ENCODE results near the gene LPP. TPM values are rescaled to one million over a fixed set of nuclear protein-coding genes. Genes with fewer than 3 reads are reported as not detected.

Gene LPP
- total RNA-seq, 5 donors from 2014 or later (not counting 1 experiment from before 2014, with no cell fraction given) = 23.8 to 82.6 (median 39.3) TPM

- no peak overlapping the region for H3K4me3 Mint-ChIP-seq
- Histone ChIP-seq H3K36me3 (ENCODE audit: control insufficient read depth in 2 of 2, extremely low read depth in 1 of 2, insufficient read depth in 1 of 2, low read length in 1 of 2) (no peaks in the 10 kb centered on the region), H3K27me3 (replicated peaks in 1 of 2; ENCODE audit: control insufficient read depth in 2 of 2, extremely low read depth in 1 of 2, insufficient read depth in 2 of 2, low read length in 1 of 2) (no peaks in the 10 kb centered on the region), H3K4me1 (ENCODE audit: control insufficient read depth in 1 of 2, extremely low read depth in 1 of 2, insufficient read depth in 2 of 2, low read length in 2 of 2) (peaks cover 0 to under 1% of the 10 kb centered on the region in 2 experiments), H3K27ac (ENCODE audit: low read length) (no peak overlapping the region), H3K4me3 (ENCODE audit: control insufficient read depth in 1 of 2, extremely low read depth in 1 of 2, low read length in 1 of 2) (no peak overlapping the region), H3K9me3 (no peaks in the 10 kb centered on the region)
- no peaks in the 10 kb centered on the region for H3K9me3 Mint-ChIP-seq
- peaks cover 6 to 21% (median 7%) of the 10 kb centered on the region in 3 donors for H3K4me1 Mint-ChIP-seq
- peaks cover 19% of the 10 kb centered on the region for H3K36me3 Mint-ChIP-seq
- ChIA-PET CTCF (interaction anchor here in 1 of 2 donors (0.5 kb wide), 1 partner anchor 603 kb away, joined by 3 read pairs; no protein-coding TSS in a partner anchor), POLR2A (interaction anchor here in 1 of 2 donors (0.6 kb wide), 1 partner anchor 10 kb away, joined by 6 read pairs; no protein-coding TSS in a partner anchor)
- H3K27ac Mint-ChIP-seq = no peak overlapping the region
- 61% methylated on average over 3 of the region's 6 CpGs for WGBS (ENCODE audit: insufficient coverage)
- DNase-seq (no peak), ATAC-seq (replicated peaks in 1 of 4) (no peak)
- no peaks in the 10 kb centered on the region for H3K27me3 Mint-ChIP-seq
These were observed 124.9 kb downstream of the LPP start for GRCh38 chr3:188278717-188279324.

GRCh38 chr3:188279502-188280335 lies 125.8 kb downstream of the LPP start:
- no peak overlapping the region for H3K27ac Mint-ChIP-seq
- DNase-seq (peak in 1 of 35 experiments; percentile 12), ATAC-seq (replicated peaks in 1 of 4) (no peak)
- H3K4me1 Mint-ChIP-seq = peaks cover 15 to 30% (median 15%) of the 10 kb centered on the region in 3 donors
- no peaks in the 10 kb centered on the region for H3K9me3 Mint-ChIP-seq
- 78% methylated on average over 5 of the region's 7 CpGs for WGBS (ENCODE audit: insufficient coverage)
- H3K4me1 ChIP-seq (ENCODE audit: control insufficient read depth in 1 of 2, extremely low read depth in 1 of 2, insufficient read depth in 2 of 2, low read length in 2 of 2) = peaks cover 3 to 9% of the 10 kb centered on the region in 2 experiments
- CTCF ChIA-PET = interaction anchor here (0.5 to 1.8 kb wide), 2 partner anchors 539 to 602 kb away, joined by 3 to 8 read pairs; no protein-coding TSS in a partner anchor
- H3K4me3 ChIP-seq (ENCODE audit: control insufficient read depth in 1 of 2, extremely low read depth in 1 of 2, low read length in 1 of 2) = no peak overlapping the region
- POLR2A ChIA-PET = interaction anchor here (0.6 to 1.1 kb wide), 3 partner anchors 11 to 559 kb away, joined by 3 to 6 read pairs (median 6); partner anchors contain the start of gene BCL6 (in 1 of the 2)
- H3K36me3 Mint-ChIP-seq = peaks cover 16% of the 10 kb centered on the region
- H3K27me3 Mint-ChIP-seq = no peaks in the 10 kb centered on the region
- no peak overlapping the region for H3K27ac ChIP-seq (ENCODE audit: low read length)
- no peak overlapping the region for H3K4me3 Mint-ChIP-seq
- no peaks in the 10 kb centered on the region for H3K9me3 ChIP-seq
- no peaks in the 10 kb centered on the region for H3K27me3 ChIP-seq (replicated peaks in 1 of 2; ENCODE audit: control insufficient read depth in 2 of 2, extremely low read depth in 1 of 2, insufficient read depth in 2 of 2, low read length in 1 of 2)
- H3K36me3 ChIP-seq (ENCODE audit: control insufficient read depth in 2 of 2, extremely low read depth in 1 of 2, insufficient read depth in 1 of 2, low read length in 1 of 2) = no peaks in the 10 kb centered on the region

GRCh38 chr3:188280627-188281026 lies 126.7 kb downstream of the LPP start:
- WGBS (ENCODE audit: insufficient coverage) = 93% methylated on average over 5 of the region's 5 CpGs
- ChIA-PET POLR2A (interaction anchor here (0.6 to 1.1 kb wide), 4 partner anchors 285 to 560 kb away, joined by 3 to 6 read pairs (median 4); partner anchors contain the start of gene BCL6 (in 1 of the 2)), CTCF (interaction anchor here (0.6 to 1.8 kb wide), 2 partner anchors 88 to 540 kb away, joined by 3 to 8 read pairs; no protein-coding TSS in a partner anchor)
- no peak overlapping the region for H3K4me3 Mint-ChIP-seq
- peaks cover 17% of the 10 kb centered on the region for H3K36me3 Mint-ChIP-seq
- DNase-seq (no peak), ATAC-seq (replicated peaks in 1 of 4) (no peak)
- peaks cover 21 to 37% (median 22%) of the 10 kb centered on the region in 3 donors for H3K4me1 Mint-ChIP-seq
- no peaks in the 10 kb centered on the region for H3K27me3 ChIP-seq (replicated peaks in 1 of 2; ENCODE audit: control insufficient read depth in 2 of 2, extremely low read depth in 1 of 2, insufficient read depth in 2 of 2, low read length in 1 of 2)
- no peaks in the 10 kb centered on the region for H3K9me3 Mint-ChIP-seq
- H3K4me1 ChIP-seq (ENCODE audit: control insufficient read depth in 1 of 2, extremely low read depth in 1 of 2, insufficient read depth in 2 of 2, low read length in 2 of 2) = peaks cover 3 to 12% of the 10 kb centered on the region in 2 experiments
- H3K36me3 ChIP-seq (ENCODE audit: control insufficient read depth in 2 of 2, extremely low read depth in 1 of 2, insufficient read depth in 1 of 2, low read length in 1 of 2) = no peaks in the 10 kb centered on the region
- H3K27ac ChIP-seq (ENCODE audit: low read length) = no peak overlapping the region
- H3K27ac Mint-ChIP-seq = no peak overlapping the region
- no peak overlapping the region for H3K4me3 ChIP-seq (ENCODE audit: control insufficient read depth in 1 of 2, extremely low read depth in 1 of 2, low read length in 1 of 2)
- H3K9me3 ChIP-seq = no peaks in the 10 kb centered on the region
- no peaks in the 10 kb centered on the region for H3K27me3 Mint-ChIP-seq

- H3K27me3 Mint-ChIP-seq = no peaks in the 10 kb centered on the region
- H3K36me3 Mint-ChIP-seq = peaks cover 19% of the 10 kb centered on the region
- Histone ChIP-seq H3K27ac (ENCODE audit: low read length) (no peak overlapping the region), H3K9me3 (no peaks in the 10 kb centered on the region), H3K27me3 (replicated peaks in 1 of 2; ENCODE audit: control insufficient read depth in 2 of 2, extremely low read depth in 1 of 2, insufficient read depth in 2 of 2, low read length in 1 of 2) (no peaks in the 10 kb centered on the region), H3K36me3 (ENCODE audit: control insufficient read depth in 2 of 2, extremely low read depth in 1 of 2, insufficient read depth in 1 of 2, low read length in 1 of 2) (no peaks in the 10 kb centered on the region), H3K4me3 (ENCODE audit: control insufficient read depth in 1 of 2, extremely low read depth in 1 of 2, low read length in 1 of 2) (no peak overlapping the region), H3K4me1 (ENCODE audit: control insufficient read depth in 1 of 2, extremely low read depth in 1 of 2, insufficient read depth in 2 of 2, low read length in 2 of 2) (peaks cover 3 to 12% of the 10 kb centered on the region in 2 experiments)
- CTCF ChIA-PET = interaction anchor here in 1 of 2 donors (0.6 kb wide), 1 partner anchor 987 kb away, joined by 4 read pairs; no protein-coding TSS in a partner anchor
- DNase-seq (no peak), ATAC-seq (replicated peaks in 1 of 4) (no peak)
- H3K4me1 Mint-ChIP-seq = peaks cover 21 to 38% (median 27%) of the 10 kb centered on the region in 3 donors
- POLR2A ChIA-PET = interaction anchor here in 1 of 2 donors (0.6 kb wide), 1 partner anchor 1199 kb away, joined by 3 read pairs; no protein-coding TSS in a partner anchor
- H3K27ac Mint-ChIP-seq = no peak overlapping the region
- H3K9me3 Mint-ChIP-seq = no peaks in the 10 kb centered on the region
- H3K4me3 Mint-ChIP-seq = no peak overlapping the region
These were observed 128.9 kb downstream of the LPP start for GRCh38 chr3:188282871-188283270.

- no peaks in the 10 kb centered on the region for H3K9me3 Mint-ChIP-seq
- no peak overlapping the region for H3K4me3 Mint-ChIP-seq
- no peaks in the 10 kb centered on the region for H3K27me3 Mint-ChIP-seq
- CTCF ChIA-PET = no interaction called here
- ATAC-seq (replicated peaks in 1 of 4) (no peak), DNase-seq (no peak)
- H3K4me3 ChIP-seq (ENCODE audit: control insufficient read depth in 1 of 2, extremely low read depth in 1 of 2, low read length in 1 of 2) = no peak overlapping the region
- POLR2A ChIA-PET = no interaction called here
- H3K9me3 ChIP-seq = no peaks in the 10 kb centered on the region
- peaks cover 3 to 12% of the 10 kb centered on the region in 2 experiments for H3K4me1 ChIP-seq (ENCODE audit: control insufficient read depth in 1 of 2, extremely low read depth in 1 of 2, insufficient read depth in 2 of 2, low read length in 2 of 2)
- no peak overlapping the region for H3K27ac Mint-ChIP-seq
- peaks cover 21 to 39% (median 27%) of the 10 kb centered on the region in 3 donors for H3K4me1 Mint-ChIP-seq
- no peak overlapping the region for H3K27ac ChIP-seq (ENCODE audit: low read length)
- H3K27me3 ChIP-seq (replicated peaks in 1 of 2; ENCODE audit: control insufficient read depth in 2 of 2, extremely low read depth in 1 of 2, insufficient read depth in 2 of 2, low read length in 1 of 2) = no peaks in the 10 kb centered on the region
- WGBS (ENCODE audit: insufficient coverage) = 97% methylated on average over 3 of the region's 4 CpGs
- H3K36me3 ChIP-seq (ENCODE audit: control insufficient read depth in 2 of 2, extremely low read depth in 1 of 2, insufficient read depth in 1 of 2, low read length in 1 of 2) = no peaks in the 10 kb centered on the region
- peaks cover 16% of the 10 kb centered on the region for H3K36me3 Mint-ChIP-seq
These were observed 129.4 kb downstream of the LPP start for GRCh38 chr3:188283347-188283746.

All from T-cell (primary cell).